ENCODE data around the gene PLA2G4E.
A peak's percentile ranks its signal among the peaks of the same experiment; 100 is the strongest.

PLA2G4E gene, protein sequence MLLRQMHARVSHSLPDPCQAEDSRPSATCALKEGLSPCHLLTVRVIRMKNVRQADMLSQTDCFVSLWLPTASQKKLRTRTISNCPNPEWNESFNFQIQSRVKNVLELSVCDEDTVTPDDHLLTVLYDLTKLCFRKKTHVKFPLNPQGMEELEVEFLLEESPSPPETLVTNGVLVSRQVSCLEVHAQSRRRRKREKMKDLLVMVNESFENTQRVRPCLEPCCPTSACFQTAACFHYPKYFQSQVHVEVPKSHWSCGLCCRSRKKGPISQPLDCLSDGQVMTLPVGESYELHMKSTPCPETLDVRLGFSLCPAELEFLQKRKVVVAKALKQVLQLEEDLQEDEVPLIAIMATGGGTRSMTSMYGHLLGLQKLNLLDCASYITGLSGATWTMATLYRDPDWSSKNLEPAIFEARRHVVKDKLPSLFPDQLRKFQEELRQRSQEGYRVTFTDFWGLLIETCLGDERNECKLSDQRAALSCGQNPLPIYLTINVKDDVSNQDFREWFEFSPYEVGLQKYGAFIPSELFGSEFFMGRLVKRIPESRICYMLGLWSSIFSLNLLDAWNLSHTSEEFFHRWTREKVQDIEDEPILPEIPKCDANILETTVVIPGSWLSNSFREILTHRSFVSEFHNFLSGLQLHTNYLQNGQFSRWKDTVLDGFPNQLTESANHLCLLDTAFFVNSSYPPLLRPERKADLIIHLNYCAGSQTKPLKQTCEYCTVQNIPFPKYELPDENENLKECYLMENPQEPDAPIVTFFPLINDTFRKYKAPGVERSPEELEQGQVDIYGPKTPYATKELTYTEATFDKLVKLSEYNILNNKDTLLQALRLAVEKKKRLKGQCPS

DNA sequence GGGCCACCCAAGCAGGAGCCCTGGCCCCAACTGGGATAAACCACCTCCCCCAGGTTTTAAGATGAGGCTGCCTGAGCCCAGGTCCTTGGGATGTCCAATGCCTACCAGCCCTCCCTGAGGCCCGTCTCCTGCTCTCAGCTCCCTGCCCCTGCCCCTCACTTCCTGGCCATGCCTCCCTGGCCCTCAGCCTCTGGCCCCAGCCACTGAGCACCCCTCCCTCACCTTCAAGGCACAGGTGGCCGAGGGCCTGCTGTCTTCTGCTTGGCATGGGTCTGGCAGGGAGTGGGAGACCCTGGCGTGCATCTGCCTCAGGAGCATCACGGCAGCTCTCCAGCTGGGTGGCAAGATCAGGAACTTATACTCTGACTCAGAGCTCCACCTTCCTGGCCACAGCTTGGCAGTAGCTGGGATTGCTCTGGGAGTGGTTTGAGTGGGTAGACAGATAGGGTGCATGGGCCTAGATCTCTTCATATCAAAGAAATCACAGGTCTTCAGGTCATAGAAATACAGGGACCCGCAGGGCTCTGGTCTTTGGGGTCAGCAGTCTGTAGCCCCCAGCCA, at the start of gene PLA2G4E:
Gene PLA2G4E, minus strand, starts transcription at position 330 of the 561 bp plus-strand sequence. Its CDS starts 12 bp downstream, at position 318.
- DNase-seq (ENCODE audit: low read depth, low spot score), result no peak

DNA sequence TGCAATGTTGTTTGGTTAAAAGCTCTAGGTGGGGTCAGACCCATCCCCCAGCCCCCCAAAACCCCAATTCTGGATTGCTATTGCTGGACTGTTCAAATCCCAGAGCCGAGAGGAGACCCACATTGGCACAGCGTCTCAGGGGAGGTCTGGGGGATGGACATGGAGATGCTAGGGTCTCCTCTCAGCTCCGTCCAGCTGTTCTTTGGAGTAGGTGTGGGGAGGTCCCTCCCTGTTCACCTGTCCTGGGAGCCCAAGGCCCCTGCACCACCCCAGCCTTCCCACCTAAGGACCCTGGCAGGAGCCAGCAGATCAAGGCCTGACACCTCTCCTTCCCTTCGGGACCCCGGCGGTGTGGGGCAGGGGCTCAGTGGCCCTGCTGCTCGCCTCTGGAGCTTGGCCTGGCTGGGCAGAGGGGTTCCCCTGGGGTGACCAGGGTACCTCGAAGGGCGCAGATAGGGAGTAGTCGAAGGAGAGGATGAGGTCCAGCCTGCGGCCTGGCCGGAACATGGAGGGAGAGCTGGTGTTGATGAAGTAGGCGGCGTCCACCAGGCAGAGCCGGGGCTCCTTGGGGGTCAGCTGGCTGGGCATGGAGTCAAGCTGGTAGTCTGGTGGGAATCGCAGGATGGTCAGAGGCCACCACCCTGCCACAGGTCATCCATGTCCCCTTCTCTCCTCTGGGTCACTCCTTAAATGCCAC, 49.6 kb upstream of the PLA2G4E start:
- no peak for DNase-seq (ENCODE audit: low read depth, low spot score)

DNA sequence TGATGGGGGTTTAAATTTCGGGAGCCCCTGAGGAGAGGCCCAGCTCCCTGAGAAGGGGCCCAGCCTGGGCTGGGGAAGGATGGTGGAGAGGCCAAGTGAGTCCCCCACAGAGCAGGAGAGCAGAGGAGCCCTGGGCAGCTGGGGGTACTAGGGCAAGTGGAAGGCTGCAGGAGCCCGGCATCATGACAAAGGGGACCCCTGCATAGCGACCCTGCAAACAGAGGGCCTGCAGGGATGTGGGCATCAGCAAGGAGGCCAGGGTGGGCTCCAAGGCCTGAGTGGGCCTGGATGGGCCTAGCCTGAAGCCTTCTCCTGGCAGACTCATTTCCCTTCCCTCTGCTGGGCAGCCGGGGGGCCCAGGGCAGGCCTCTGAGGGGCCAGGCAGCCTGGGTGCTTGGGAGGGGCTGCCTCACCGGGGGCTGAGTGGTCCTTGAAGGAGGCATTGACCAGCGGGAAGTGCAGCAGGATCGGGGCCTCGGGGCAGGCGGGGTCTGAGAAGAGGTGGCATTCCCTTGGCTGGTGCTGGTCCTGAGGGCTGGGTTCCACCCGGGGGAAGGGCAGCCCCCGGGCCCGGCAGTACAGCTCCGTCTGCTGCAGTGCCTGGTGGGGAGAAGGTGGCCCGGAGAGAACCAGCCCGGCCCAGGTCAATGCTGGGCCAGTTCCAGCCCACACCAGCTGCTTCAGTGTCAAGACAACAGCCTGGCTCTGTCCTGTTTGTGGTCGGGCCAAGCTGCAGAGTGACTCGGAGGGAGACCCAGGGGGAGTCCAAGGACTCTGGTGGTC, 48.8 kb upstream of the PLA2G4E start:
- no peak for DNase-seq (ENCODE audit: low read depth, low spot score)

DNA sequence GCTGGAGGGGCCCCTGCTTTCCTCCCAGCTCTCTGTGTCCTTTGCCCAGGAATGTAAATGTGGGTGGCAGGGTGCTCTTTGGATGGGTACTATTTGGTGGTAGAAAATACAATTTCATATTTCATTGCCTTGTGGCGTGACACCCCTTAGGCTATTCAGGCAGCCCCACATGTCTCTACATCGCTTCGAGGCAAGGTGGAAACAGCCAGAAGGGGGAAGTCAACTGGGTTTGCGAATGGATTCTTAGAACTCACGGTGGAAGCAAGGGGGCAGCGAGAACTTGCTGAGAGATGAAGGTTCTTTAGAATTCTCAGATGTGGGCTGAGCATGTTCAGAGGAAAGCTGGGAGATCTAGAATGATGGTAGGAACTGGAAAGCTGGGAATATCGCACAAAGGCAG, 48.2 kb upstream of the PLA2G4E start:
- no peak for DNase-seq (ENCODE audit: low read depth, low spot score)

DNA sequence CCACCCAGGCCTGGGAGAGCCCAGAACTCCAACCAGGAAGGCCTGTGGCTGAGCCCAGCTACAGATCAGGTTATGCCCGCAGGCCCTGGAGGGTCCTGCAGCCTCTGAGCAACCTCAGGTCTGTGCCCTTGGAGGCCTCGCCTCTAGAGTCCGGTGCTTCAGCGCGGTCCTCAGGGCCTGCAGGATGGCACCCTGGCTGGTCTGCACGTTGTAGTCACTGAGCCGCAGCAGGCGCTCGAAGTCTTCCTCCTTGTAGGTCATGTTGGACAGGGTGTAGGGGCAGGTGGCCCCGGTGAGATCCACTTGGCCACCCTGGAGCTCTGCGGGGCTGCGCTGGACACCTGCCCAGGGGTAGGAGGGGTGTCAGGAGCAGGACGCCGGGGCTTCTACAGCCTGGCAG, 47.8 kb upstream of the PLA2G4E start:
- no peak for DNase-seq (ENCODE audit: low read depth, low spot score)

DNA sequence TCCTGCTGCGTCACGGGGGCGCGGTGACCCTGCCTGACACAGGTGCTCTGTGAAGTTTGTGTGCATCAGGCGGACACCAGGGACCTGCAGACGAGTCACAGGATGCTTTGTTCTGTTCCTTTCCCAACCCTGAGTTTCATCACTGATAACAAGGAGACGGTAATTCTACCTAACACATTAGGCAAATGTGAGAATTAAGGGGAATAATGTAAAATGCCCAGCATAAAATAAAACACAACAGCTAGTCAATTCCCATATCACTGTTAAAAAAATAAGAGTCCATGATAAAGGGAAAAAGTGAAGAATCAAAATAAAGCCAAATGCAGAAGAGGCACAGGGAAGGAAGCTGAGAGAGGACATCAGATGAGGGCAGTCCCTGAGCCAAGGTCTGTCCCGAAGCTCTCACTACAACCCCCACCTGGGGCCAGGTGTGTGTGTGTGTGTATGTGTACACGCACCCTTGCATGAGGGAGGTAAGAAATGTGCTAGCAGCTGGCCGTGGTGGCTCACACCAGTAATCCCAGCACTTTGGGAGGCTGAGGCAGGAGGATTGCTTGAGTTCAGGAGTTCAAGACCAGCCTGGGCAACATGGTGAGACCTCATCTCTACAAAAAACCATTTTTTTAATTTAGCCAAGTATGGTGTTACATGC, 46.0 kb upstream of the PLA2G4E start:
- no peak for DNase-seq (ENCODE audit: low read depth, low spot score)

DNA sequence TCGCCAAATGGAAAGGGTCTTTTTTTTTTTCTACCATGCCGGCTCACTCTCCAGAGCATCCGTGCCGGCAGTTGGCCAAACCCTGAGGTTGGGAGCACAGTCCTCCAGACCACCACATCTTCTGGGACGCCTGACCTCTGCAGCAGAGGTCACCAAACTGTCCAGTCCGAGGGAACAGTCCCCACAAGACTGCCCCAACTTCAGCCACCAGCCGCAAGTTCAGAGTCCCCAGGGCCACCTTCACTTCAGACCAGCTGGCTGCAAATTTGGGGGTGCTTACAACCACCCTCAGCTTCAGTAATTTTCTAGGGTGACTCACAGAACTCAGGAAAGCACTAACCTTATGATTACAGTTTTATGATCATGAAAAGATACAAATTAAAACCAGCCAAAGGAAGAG, 44.6 kb upstream of the PLA2G4E start:
- no peak for DNase-seq (ENCODE audit: low read depth, low spot score)

DNA sequence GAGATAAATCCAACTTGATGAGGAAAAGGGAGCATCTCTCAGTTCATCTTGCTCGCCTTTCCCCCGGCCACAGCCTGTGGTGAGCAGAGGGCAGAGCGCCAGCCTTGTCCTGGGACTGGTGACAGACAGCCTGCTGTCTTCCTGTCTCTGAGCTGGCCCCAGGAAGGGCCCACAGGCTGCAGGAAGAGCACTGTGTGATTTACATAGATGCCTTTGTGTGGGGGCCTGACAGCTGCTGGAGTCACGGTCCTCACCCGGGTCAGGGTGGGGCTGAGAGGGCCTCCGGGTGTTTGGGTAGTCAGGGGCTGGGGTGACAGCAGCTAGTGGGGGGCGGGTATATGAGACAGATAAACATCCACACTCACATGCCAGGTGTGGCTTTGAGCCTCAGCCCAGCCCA, 44.2 kb upstream of the PLA2G4E start:
- DNase-seq (ENCODE audit: low read depth, low spot score), result no peak

DNA sequence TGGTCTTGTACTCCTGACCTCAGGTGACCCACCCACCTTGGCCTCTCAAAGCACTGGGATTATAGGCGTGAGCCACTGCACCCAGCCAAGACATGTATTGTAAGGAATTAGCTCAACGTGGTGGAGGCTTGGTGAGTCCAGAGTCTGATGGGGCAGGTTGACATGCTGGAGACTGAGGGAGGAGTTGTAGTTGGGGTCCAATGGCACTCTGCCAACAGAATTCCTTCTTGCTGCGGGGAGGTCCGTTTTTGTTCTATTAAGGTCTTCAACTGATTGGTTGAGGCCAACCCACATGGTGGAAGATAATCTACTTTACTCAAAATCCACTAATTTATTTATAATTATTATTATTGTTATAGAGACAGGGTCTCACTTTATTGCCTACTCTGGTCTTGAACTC, 43.4 kb upstream of the PLA2G4E start:
- no peak for DNase-seq (ENCODE audit: low read depth, low spot score)

DNA sequence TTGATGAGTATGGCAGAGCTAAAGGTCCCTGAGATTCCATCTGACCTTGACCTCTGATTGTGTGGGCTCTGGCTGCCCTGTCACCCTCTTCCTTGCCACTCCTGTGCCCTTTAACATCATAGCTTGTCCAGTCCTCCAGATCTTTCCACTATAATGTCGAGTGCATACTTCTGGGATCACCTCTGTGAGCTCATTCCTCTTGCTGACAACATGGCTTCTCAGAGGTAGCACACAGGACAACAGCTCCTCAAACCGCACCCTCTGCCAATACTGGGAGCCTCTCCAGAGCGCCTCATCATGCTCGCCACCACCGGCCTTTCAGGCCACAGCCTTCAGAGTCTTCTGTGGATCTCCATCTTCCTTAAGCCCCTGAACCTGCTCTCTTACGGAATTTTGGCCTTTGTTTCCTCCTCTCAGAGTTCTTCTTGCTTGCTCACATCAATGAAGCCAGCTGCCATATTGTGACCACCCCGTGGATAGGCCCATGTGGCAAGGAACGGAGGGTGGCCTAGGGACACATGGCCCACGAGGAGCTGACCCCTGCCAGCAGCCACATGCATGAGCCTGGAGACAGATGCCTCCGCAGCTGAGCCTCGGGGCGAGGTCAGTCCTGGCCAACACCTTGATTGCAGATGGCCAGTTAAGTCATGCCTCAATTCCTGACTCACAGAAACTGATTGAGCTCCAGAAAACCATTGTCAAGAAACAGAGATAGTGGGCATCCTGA, 42.4 kb upstream of the PLA2G4E start:
- DNase-seq (ENCODE audit: low read depth, low spot score), result no peak

DNA sequence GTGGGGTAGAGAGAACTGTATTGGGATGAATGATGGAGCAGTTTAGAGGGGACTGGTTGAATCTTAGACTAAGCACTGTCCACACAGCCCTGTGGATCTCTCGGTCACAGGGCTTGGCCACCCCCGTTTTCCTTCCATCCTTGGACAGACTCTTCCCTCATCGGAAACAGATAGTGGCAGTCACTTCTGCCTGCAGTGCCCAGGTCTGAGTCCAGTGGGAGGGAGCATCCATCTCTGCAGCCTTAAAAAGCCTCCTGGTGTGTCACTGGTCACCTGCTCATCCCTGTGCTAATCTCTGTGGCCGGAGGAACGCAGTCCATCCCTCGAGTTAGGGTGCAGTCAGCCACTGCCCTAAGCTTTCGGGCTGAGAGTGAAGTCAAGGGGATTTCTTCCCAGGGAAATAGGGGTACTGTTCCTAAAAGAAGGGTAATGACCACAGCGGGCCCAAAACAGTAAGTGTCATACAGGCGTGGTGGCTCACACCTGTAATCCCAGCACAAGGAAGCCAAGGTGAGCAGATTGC, 41.5 kb upstream of the PLA2G4E start:
- DNase-seq (ENCODE audit: low read depth, low spot score), result no peak

DNA sequence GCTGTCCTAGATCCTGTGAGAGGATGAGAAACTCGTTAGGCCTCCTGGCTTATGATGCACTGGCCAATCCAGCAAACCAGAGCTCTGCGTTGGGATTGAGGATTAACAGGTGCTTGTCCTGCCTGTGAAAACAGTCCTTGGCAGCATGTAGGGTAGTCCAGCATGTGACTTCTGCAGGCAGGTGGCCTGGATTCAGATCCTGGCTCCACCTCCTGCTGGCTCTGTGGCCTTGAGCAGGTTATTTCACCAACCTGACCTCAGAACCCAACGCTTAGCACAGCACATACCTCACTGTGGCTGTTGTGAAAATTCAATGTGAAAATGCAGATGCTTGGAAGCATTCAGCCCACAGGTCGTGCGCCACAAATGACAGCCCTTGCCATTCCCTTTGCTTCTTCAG, 40.0 kb upstream of the PLA2G4E start:
- no peak for DNase-seq (ENCODE audit: low read depth, low spot score)

DNA sequence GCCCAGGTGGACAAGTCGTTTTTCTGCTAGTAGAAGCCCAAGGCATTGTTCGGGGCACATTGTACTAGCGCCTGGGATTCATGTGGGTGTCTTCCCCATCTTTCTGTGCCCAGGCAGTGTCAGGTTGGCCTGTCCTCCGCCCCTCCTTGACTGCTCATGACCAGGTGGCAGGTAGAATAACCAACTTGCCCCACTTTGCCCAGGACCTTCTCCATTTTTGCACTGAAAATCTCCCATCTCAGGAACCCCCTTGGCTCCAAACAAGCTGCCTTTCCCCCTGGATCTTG, 39.6 kb upstream of the PLA2G4E start:
- no peak for DNase-seq (ENCODE audit: low read depth, low spot score)

DNA sequence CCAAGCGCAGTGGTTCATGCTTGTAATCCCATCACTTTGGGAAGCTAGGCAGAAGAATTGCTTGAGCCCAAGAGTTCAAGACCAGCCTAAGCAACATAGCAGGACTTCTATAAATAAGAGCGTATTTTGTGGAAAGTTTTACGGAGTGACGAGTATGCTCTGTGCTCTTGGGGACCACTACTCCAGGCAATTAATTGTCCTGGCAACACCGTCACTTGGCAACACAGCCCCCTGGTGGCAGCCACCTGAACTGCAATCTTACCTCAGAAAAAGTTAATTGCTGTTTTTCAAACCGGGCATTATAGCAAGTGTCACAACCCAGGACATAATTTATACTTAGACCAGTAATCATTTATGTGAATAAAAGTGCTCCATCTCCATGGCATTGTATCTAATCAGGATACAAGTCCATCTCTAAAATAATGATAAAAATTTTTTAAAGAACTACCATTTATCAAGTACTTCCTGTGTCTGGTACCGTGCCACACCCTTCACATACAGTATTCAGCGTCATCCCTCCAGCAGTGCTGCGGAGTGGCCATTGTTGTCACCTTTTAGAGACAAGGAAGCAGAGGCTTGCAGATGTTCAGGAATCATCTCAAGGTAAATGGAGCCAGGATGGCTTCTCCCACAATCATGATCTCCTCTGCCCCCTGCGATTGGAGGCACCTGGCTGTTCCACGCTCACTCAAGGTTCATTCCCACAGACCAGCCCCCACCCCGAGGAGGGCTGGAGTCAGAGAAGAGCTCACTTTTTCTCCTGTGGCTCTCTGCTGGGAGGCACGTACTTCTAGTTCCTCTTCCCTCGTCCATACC, 39.0 kb upstream of the PLA2G4E start:
- DNase-seq (ENCODE audit: low read depth, low spot score), result peak; percentile 51

DNA sequence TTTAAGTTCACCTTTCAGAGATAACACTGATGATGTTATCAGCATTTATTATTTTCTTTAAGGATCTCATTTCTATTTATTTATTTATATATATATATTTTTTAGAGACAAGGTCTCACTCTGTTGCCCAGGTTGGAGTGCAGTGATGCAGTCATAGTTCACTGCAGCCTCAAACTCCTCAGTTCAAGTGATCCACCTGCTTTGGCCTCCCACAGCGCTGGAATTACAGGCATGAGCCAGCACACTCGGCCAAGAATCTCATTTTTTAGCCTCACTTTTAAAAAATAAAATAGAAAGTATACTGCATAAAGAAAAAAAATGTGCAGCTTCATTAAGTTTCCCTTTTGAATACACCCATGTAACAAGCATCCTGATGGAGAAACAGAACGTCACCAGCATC, 37.9 kb upstream of the PLA2G4E start:
- no peak for DNase-seq (ENCODE audit: low read depth, low spot score)

DNA sequence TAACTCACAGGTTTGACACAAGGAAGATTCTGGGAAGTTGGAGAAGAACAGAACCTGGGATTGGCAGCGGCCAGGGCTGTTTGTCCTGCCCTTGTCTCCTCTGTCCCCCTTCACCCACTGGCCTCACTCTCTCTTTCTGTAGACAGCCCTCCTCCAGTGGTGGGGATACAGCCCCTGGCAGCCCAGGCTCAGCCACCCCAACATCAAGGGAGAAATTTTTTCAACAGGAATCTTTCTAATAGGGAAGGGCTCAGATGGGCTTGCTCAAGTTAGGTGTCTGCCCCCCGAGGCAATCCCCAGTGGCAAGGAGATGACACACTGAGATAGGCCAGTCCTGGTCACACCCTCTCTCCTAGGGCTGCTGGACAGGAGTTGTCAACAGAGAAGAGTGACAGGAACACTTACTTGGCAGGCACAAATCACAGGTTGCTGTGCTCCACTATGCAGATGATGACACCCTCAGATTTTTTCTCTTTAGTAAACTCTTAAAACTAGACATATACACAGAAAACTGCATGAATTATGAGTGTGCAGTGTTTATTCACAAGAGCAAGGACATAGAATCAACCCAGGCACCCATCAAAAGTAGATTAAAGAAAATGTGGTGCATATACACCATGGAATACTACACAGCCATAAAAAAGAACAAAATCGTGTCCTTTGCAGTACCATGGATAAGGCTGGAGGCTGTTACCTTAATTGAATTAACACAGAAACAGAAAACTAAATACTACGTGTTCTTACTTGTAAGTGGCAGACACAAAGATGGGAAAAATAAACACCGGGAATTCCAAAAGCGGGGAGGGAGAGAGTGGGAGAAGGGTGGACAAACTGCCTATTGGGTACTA, 37.2 kb upstream of the PLA2G4E start:
- no peak for DNase-seq (ENCODE audit: low read depth, low spot score)

DNA sequence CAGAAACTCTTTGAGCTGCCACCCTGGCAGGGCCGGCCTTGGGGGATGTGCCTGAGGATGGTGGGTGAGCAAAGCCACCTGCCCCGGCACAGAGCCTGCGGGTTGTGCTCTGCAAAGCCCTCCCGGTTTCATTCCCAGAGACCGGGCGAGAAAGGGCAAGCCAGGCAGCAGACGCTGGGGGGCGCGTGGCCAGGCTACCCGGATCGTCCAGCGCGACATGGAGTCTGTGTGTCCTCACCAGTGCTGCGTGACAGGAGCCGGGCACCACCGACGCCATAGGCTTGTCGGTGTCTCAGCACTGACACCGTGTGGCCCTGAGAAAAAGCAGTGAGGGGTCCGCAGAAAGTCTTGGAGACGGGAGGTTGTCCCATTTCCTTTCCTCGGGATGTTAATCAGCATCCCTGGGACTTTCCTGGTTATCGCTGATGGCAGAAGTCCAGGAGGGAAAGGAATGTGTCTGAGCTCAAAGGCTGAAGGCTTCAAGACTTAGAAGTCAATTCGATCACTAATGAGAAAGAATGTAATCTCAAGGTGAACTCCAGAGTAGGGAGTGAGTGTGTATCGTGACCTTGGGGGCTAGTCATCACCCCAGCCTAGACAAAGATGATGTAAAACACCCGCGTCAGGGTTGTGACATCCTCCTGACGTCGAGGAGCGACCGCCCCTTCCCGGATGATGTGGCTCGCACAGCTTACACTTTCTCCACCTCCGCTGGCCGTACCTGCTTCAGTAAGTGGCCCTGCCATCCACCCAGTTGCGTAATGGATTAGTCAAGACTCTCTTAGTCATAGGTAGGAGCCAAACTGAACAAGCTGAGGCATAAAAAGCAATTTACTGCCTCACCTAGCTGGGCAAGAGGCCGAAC, 36.3 kb upstream of the PLA2G4E start:
- DNase-seq (ENCODE audit: low read depth, low spot score), result peak; percentile 23
